Measurements from ENCODE around the gene HRH2. TPM values are rescaled to one million over a fixed set of nuclear protein-coding genes. Genes with fewer than 3 reads are reported as not detected.

HRH2 gene
- total RNA-seq, 1 donor from 2014 or later, result 1.2 TPM

GRCh38 chr5:175747539-175748060, 89.7 kb downstream of the HRH2 start:
- H3K36me3 Mint-ChIP-seq (ENCODE audit: insufficient read depth), result no peaks in the 10 kb centered on the region
- peaks cover 11% of the 10 kb centered on the region for H3K27me3 Mint-ChIP-seq
- TF ChIP-seq CTCF (IDR thresholded peaks at IDR 0.05; ENCODE audit: unreplicated experiment), result no peak
- DNase-seq (ENCODE audit: low spot score, unreplicated experiment), result no peak
- H3K4me3 Mint-ChIP-seq (ENCODE audit: low read depth), result no peak overlapping the region
- no peaks in the 10 kb centered on the region for H3K4me1 Mint-ChIP-seq (ENCODE audit: low read depth)
- H3K27ac Mint-ChIP-seq, result no peak overlapping the region
- H3K9me3 Mint-ChIP-seq (ENCODE audit: low read depth), result no peaks in the 10 kb centered on the region

- no peak for DNase-seq (ENCODE audit: low spot score, unreplicated experiment)
- Mint-ChIP-seq H3K4me3 (ENCODE audit: low read depth) (no peak overlapping the region), H3K27me3 (peaks cover 11% of the 10 kb centered on the region)
Measured at GRCh38 chr5:175748650-175749049, 90.8 kb downstream of the HRH2 start.

GRCh38 chr5:175749591-175749990, 91.7 kb downstream of the HRH2 start:
- H3K36me3 Mint-ChIP-seq (ENCODE audit: insufficient read depth), result no peaks in the 10 kb centered on the region
- H3K27ac Mint-ChIP-seq, result no peak overlapping the region
- H3K27me3 Mint-ChIP-seq, result peaks cover 14% of the 10 kb centered on the region
- no peak overlapping the region for H3K4me3 Mint-ChIP-seq (ENCODE audit: low read depth)
- no peaks in the 10 kb centered on the region for H3K4me1 Mint-ChIP-seq (ENCODE audit: low read depth)
- H3K9me3 Mint-ChIP-seq (ENCODE audit: low read depth), result no peaks in the 10 kb centered on the region
- TF ChIP-seq CTCF (IDR thresholded peaks at IDR 0.05; ENCODE audit: unreplicated experiment), result no peak
- no peak for DNase-seq (ENCODE audit: low spot score, unreplicated experiment)

More at GRCh38 chr5:175748650-175749049, 90.8 kb downstream of the HRH2 start:
- Mint-ChIP-seq H3K27ac (no peak overlapping the region), H3K36me3 (ENCODE audit: insufficient read depth) (no peaks in the 10 kb centered on the region), H3K4me1 (ENCODE audit: low read depth) (no peaks in the 10 kb centered on the region), H3K9me3 (ENCODE audit: low read depth) (no peaks in the 10 kb centered on the region)
- TF ChIP-seq CTCF (IDR thresholded peaks at IDR 0.05; ENCODE audit: unreplicated experiment), result no peak

- DNase-seq (ENCODE audit: low spot score, unreplicated experiment), result no peak
- Mint-ChIP-seq H3K36me3 (ENCODE audit: insufficient read depth) (no peaks in the 10 kb centered on the region), H3K27me3 (peaks cover 14% of the 10 kb centered on the region), H3K27ac (no peak overlapping the region), H3K4me1 (ENCODE audit: low read depth) (no peaks in the 10 kb centered on the region), H3K9me3 (ENCODE audit: low read depth) (no peaks in the 10 kb centered on the region), H3K4me3 (ENCODE audit: low read depth) (no peak overlapping the region)
- TF ChIP-seq CTCF (IDR thresholded peaks at IDR 0.05; ENCODE audit: unreplicated experiment), result no peak
Measured at GRCh38 chr5:175750511-175750931, 92.7 kb downstream of the HRH2 start.

- DNase-seq (ENCODE audit: low spot score, unreplicated experiment), result no peak
- peaks cover 14% of the 10 kb centered on the region for H3K27me3 Mint-ChIP-seq
Measured at GRCh38 chr5:175751369-175751768, 93.5 kb downstream of the HRH2 start.

More at GRCh38 chr5:175751369-175751768, 93.5 kb downstream of the HRH2 start:
- H3K4me1 Mint-ChIP-seq (ENCODE audit: low read depth), result no peaks in the 10 kb centered on the region
- H3K4me3 Mint-ChIP-seq (ENCODE audit: low read depth), result no peak overlapping the region
- H3K36me3 Mint-ChIP-seq (ENCODE audit: insufficient read depth), result no peaks in the 10 kb centered on the region
- no peak for TF ChIP-seq CTCF (IDR thresholded peaks at IDR 0.05; ENCODE audit: unreplicated experiment)
- H3K9me3 Mint-ChIP-seq (ENCODE audit: low read depth), result no peaks in the 10 kb centered on the region
- H3K27ac Mint-ChIP-seq, result no peak overlapping the region

All from progenitor cell of endocrine pancreas (in vitro differentiated cells).